Pulmonary artery endothelial cell (primary cell): Measurements from ENCODE around the gene PHEX. TPM values are rescaled to one million over a fixed set of nuclear protein-coding genes. Genes with fewer than 3 reads are reported as not detected.

Source experiments
- DNase-seq: peaks from one replicate; pipeline ENCODE4 v3.0.0-alpha.2; 2011; ENCODE audit warnings: low read depth, low spot score
- total RNA-seq: library from RNA; depleted of rRNA; stranded (reverse); fragments of >200 nt; gene quantifications from 2 replicates; pipeline ENCODE4 v1.2.3, GENCODE V29; 2014

Gene PHEX
- total RNA-seq, 1 donor from 2014 or later = 1.1 TPM

- no peak for DNase-seq
Observed at GRCh38 chrX:22148565-22148964, 116.4 kb downstream of the PHEX start.

GRCh38 chrX:22150371-22150770 is 118.2 kb downstream of the PHEX start:
- no peak for DNase-seq

GRCh38 chrX:22155126-22155525 is 123.0 kb downstream of the PHEX start:
- no peak for DNase-seq

GRCh38 chrX:22159071-22159470 is 126.9 kb downstream of the PHEX start:
- DNase-seq = no peak

GRCh38 chrX:22163326-22163725 is 131.2 kb downstream of the PHEX start:
- no peak for DNase-seq

- no peak for DNase-seq
Observed at GRCh38 chrX:22164770-22165388, 132.8 kb downstream of the PHEX start.

GRCh38 chrX:22165732-22166457 is 133.8 kb downstream of the PHEX start:
- no peak for DNase-seq

GRCh38 chrX:22171287-22172060 is 139.3 kb downstream of the PHEX start:
- DNase-seq = no peak

- no peak for DNase-seq
Observed at GRCh38 chrX:22173966-22174365, 141.8 kb downstream of the PHEX start.

- DNase-seq = no peak
Observed at GRCh38 chrX:22177950-22178515, 145.9 kb downstream of the PHEX start.

- DNase-seq = no peak
Observed at GRCh38 chrX:22184096-22184495, 152.0 kb downstream of the PHEX start.

GRCh38 chrX:22186165-22186564 is 154.0 kb downstream of the PHEX start:
- no peak for DNase-seq

GRCh38 chrX:22192419-22193060 is 160.4 kb downstream of the PHEX start:
- no peak for DNase-seq

- DNase-seq = no peak
Observed at GRCh38 chrX:22193851-22194659, 161.9 kb downstream of the PHEX start.

GRCh38 chrX:22194660-22194945 is 162.5 kb downstream of the PHEX start:
- no peak for DNase-seq

- no peak for DNase-seq
Observed at GRCh38 chrX:22196149-22196548, 164.0 kb downstream of the PHEX start.

- no peak for DNase-seq
Observed at GRCh38 chrX:22202251-22202650, 170.1 kb downstream of the PHEX start.

- DNase-seq = no peak
Observed at GRCh38 chrX:22203186-22203585, 171.1 kb downstream of the PHEX start.

- DNase-seq = no peak
Observed at GRCh38 chrX:22206781-22207180, 174.7 kb downstream of the PHEX start.

GRCh38 chrX:22220941-22221340 is 188.8 kb downstream of the PHEX start:
- no peak for DNase-seq

- no peak for DNase-seq
Observed at GRCh38 chrX:22234380-22234779, 202.3 kb downstream of the PHEX start.
